HG03439 (cell line): Measurements from ENCODE around the gene RSKR.
"Not testable (repeated sequence)": the region's sequence is repeated elsewhere in the genome, so short reads cannot be mapped to it uniquely, and the experiment has no call there.

Experiments used
- ATAC-seq: cut with Tn5 transposase; IDR thresholded peaks from one replicate; pipeline ENCODE4 v1.9.1; 2021; ENCODE audit warnings: mild to moderate bottlenecking, moderate library complexity; ENCODE audit not compliant: unreplicated experiment

The RSKR gene

DNA sequence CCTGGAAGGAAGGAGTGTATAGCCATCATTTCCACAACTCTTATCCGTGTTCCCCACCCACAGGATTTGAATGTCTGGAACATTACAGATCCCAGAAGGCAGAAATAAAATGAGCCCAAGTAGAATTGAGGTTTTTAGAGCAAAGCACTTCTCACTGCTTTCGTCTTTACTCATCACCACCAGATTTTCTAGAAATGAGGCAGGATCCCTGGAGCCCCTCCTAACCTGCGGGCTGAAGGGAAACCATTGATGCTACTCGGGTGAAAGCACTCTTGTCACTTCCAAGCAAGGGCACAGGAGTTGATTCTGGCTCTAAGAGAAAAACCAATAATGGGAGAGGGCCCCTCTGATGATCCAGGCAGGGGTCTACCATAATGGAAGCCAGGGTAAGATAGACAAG, 34.5 kb downstream of the RSKR start:
- no peak for ATAC-seq

DNA sequence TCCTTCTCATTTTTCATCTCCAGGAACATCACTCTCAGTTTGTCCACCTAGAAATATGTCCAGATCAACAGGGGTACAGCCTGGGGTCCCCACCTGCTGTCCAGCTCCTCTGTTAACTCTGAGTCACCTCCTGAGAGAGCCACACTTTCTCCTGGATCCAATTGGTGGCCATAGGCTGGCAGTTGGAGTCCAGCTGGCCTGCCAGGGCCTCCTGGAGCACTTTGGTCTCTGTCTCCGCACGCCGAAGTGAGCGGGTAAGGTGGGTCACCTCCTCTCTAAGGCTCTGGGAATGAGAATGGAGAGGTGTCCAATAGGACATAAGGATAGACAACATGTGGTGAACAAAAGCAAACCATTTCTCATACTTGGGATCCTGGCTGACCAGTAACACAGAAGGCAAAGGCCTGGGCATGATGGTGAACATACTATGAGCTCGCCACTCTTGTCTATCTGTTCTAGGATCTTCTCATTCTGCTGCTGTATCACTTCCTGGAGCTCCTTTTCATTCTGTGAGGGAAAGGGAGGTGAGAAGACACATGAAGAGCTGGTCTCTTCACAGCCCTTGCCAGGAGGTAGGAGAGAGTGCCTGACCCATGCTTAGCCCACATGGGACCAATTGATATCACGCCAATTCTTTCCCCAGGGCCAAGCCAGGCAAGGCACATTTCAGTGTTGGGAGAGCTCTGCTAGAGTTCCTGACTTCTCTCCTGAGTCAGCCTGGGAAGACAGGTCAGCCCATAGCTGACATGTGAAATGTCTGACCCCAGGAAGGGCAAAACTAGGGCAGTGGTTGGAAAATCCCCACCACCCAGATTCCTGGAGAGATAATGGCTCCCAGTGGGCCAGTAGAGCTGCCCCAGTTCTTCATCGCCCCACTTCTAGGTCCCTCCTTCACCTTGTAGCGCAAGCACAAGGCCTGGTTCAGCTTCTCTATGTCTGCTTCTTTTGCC, 35.5 kb downstream of the RSKR start:
- ATAC-seq = no peak

DNA sequence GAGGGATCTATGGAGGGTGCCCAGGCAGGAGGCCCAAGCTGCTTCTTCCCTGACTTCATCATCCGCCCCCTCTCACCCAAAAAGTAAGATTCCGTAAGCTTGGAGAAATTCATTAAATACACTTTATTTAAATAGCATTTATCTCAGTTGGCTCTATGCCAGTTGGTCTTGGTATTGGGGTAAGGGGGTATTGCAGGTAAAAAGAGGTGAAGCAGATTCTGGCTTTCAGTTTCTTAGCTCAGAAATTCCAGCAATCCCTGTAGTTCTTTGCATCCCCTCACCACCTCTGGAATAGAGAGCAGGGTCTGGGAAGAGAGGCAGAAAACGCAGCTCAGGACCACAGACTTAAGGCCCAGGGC, 36.5 kb downstream of the RSKR start:
- no peak for ATAC-seq

DNA sequence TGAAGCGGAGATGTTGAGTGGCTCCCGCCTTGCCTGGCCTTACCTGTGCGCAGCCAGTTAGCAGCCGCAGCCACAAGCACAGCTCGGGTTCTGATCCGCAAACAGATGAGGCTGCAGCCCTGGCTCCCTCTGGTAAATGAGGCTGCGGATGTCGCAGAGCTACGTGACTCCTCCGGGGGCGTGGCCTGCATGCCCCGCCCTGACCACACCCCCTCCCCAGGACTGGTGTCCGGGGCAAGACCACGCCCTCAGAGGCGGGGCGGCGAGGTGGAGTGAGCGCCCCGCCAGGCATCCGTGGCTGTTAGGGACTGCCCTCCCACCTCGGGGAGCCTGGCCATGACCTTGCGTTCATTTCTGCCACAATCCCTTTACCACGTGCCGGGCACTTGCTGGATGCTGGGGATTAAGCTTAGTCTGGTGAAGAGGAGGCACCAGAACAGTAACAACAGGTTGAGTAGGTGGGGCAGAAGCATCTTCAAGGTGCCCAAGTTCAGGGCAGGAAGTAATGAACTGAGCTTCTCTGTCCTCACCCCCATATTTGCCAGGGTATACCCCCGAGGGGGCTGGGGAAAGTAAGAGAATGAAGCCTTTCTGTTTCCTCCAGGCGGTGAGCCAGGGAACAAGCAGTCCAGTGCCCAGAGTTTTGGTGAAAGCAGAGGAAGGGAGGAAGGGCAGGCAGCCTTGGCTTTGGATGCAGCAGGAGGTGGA, 37.1 kb downstream of the RSKR start, which contains the start of gene ALDOC:
ALDOC (minus strand) TSS at position 138 of the 708 bp plus-strand sequence. CDS start 1,363 bp downstream, outside the sequence.
- ATAC-seq = peak; percentile 76

DNA sequence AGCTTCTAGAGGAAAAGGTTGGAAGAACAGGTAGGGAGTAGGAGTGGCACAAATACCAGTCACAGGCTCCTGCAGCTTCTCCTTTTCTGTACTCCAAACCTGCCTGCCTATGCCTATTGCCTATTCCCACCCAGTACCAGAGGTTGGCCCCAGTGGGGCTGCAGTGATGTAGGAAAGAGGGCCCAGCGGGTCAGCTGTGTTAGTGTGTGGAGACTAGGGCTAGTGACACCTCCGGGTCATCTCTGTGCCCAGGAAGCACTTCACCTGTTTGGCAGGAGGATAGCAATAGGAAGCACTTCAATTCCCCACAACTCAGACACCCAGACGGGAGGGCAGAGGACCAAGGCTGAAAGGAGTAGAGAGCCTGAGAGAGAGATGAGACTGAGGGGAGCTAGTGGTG, 38.0 kb downstream of the RSKR start:
- not testable (repeated sequence) for ATAC-seq

DNA sequence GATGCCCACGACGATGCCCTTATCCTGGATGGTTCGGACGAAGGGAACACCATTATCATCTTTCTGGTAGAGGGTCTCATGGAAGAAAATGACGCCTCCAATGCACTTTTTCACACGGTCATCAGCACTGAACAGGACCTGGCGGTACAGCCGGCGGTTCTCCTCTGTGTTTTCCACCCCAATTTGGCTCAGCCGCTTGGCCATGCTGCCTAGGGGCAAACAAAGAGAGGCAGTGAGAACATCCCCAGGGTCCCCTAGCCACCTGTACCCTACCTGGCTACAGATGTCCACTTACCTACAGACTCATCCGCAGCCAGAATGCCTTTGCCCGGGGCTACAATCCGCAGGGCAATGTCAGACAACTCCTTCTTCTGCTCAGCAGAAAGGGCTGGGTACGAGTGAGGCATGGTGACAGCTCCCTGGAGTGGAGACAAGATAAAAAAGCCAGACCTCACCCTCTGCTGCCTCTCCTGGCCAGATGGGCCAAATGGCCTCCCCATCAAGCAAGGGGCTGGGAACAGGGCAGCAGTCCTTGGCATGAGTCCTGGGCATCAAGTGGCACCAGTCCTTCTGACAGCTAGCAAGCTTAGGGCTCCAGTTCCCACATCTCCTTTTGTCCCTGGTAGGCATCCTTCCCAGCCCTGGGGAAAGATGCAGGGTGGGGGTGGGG, 38.7 kb downstream of the RSKR start:
- no peak for ATAC-seq

DNA sequence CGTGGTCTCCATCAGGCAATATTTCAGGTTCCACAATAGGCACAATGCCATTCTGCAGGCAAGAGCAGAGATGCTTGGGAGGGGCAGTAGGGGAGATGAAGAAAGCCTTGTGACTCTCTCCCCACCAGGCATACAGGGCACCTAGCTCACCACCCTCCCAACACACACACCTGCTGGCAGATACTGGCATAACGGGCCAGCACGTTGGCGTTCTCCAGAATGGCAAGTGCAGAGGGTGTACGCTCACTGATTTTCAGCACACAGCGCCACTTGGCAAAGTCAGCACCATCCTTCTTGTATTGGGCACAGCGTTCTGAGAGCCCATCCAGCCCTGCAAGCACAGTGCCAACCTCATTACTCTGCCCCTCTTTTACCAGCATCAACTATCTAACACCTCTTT, 39.5 kb downstream of the RSKR start:
- ATAC-seq = no peak

DNA sequence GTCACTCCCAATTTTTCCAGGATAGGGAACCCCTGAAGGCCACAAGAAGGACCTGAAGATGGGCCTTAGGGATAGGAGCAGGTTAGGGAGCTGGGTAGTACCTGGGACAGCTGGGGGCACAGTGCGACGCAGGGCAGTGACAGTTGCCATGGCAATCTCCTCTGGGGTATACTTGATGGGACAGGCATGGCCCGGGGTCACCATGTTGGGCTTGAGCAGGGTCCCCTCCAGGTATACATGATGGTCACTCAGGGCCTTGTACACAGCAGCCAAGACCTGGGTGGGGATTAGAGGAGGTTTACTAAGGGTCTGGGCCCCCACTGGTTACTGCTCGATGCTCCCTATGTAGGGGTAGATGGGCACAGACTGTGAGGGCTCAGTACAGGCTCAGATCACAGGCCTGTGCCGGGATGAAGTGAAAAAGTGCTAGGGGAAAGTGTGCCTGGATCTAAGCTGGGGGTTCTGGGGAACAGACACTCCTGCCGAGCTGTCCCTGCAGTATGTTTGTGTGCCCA, 40.0 kb downstream of the RSKR start:
- no peak for ATAC-seq

DNA sequence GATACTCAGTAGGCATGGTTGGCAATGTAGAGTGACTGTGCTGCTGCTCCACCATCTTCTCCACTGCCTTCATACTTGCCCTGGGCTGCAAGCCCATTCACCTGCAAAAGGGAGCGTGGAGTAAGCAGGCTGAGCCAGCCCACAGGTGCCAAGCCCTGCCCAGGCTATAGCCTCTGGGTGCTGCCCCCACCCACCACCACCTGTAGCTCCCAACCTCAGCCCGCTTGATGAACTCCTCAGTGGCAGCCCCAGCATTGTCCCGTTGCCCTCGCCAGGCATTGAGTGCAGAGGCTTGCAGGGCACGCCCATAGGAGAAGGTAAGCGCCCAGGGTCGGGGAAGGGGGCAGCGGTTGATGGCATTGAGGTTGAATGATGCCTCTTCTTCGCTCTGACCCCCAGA, 40.5 kb downstream of the RSKR start:
- ATAC-seq = no peak

DNA sequence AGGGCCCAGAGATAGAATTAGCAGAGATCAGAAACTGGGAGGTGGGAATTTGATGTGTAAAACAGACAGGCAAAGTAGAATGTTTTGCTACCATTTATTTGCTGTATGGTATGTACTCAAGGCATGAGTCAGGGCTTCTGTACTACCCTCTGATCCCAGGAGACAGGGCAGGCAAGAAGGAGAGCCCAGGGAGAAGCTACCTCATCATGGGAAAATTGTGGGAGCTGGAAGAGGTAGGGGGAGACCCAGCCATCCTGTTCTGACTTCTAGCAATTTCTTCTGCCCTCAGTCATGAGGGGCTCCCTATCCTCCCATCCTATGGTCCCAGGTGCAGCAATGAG, 41.0 kb downstream of the RSKR start:
- no peak for ATAC-seq

DNA sequence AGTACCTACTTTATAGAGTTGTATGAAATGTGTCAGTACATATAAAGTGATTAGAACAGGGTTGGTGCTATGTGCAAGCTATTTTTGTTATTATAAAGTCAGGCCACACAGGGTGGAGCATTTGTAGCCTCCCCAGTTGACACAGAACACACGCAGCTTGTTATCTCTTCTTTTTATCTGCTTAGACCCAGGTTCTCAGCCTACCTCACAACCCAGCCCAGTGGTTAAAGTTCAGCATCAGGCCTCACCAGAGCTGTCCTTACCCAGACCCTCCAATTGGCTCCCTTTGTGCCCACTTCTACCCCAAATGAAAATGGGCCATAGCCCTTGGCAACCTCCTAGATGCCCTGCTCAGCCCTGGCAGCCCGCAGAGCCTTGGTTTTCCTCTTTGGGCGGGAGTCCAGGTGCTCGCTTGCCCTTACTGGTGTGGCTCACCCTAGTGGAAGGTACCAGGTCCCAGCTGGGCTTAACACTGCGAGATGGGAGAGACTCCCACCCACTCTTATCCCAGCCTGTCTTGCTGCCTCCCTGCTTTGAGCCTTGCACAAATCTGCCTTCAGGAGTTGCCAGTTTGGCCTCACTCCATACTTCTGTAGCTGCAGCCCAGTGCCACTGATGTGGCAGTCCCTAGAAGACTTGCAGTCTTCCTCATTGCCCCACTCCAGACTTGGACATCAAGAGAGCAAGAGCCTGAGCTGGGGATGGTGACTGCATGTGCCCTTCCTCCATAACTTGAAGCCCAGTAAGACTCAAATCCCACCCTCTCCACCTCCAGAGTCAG, 41.5 kb downstream of the RSKR start:
- no peak for ATAC-seq

DNA sequence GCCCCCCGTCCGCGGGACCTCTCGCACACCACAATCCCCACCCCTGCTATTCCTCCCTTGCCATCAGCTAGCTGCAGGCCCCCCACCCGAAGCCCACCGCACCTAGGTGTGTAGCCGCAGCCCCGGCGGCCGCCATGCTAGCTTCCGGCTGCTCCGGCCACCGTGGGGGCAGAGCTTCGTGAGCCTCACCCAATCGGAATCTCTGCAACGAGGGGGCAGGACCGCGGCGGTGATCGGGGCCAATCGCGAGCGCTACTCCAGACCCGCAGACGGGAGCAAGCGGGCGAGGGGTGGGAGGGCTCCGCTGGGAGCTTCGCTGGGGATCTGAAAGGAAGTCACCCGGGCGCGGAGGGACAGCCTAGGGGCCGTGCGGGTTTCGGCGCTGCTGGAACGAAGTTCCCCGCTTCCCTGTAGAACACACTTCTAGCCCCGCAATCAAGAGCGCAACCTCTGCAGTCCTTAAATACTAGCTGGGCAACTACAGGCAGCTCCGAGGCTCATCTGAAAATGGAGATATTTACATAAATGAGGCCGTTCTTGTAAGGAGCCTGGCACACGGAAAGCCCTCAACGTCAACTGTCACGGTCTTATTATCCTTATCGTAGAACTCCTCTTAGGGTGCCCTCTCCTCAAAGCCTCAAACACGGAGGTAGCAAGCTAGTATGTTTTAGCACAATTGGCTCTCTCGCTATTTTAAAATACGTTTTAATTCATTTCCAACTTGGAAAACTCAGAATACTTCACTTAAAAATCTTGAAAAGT, 42.4 kb downstream of the RSKR start, which contains the start of gene PIGS:
PIGS (minus strand) TSS at position 164 of the 762 bp plus-strand sequence; CDS start at position 136, 28 bp downstream.
- ATAC-seq = peak; percentile 70

DNA sequence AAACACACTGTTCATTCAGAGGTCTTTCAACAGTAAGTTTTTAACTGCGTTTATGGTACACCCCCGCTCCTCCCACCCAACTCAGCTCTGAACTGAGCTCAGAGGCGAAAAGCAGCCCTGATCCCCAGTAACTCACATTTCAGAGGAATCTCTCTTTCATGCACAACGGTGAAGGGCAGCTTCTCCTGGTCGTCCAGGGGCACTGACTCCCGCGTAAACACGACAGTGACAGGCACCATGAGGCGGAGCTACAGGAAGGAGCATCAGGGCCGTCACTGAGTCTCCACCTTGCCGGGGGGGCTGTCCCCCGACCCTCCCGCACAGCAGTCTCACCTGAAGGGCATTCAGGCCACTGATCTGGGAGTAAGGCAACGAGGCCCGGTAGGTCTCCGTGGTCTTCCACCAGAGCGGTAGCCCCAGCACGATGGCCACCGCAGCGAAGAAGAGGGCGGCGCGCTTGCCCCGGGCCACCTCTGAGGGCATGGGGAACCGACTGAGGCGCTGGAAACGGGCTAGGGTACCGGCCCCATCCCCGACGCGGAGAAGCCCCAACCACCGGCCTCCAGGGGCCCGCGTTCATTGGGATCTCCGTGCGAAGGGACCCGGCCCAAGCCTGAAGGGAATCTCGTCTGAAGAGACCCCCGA, 43.1 kb downstream of the RSKR start:
- peak; percentile 30 for ATAC-seq

DNA sequence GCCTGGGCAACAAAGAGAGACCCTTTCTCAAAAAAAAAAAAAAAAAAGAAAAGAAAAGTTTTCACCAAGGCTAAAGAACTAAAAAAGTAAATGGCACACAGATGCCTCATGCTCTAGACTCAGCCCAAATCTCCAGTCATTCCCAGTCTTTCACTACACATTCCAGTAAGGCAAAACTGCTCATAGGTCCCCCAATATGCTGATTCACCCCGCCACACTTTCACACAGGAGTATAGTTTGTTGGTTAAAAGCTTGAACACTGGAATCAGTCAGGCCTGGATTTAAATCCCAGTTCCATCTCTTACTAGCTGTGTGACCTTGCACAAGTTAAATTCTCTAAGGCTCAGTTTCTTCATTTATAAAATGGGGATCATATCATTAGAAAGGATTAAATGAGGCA, 44.5 kb downstream of the RSKR start:
- ATAC-seq = no peak

DNA sequence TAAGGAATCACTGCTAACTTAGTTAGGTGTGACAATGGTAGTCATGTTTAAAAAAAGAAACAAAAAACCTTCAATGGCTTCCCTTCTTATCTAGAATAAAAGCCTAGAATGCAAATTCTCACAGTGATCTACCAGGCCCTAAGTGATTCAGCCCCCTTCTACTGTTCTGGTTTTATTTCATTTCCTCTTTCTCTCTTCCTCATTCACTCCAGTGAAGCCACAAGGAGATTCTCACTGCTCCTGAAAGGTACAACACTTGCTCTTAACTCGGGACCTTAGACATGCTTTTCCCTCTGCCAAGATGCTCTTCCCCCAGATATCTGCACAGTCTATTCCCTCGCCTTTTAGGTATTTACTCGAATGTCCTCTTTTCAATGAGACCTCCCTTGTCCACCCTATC, 46.4 kb downstream of the RSKR start:
- ATAC-seq = no peak

DNA sequence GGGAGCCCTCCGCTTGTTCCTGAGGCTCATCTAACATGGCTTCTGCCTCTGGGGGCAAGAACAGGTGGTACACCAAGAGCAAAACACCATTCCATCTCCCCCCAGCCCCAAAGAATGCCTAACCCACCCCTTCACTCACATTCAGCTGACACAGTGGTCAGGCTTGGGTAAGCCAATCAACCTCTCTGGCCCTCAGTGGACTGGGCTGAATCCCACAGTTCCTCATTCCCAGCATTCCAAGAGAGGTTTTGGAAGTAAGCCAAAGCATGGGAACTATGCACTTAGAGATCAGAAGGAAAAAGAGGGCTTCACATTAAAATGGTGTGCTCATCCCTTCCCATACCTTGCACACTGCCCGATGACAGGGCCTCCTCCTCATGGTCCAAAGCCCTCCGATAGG, 50.5 kb downstream of the RSKR start:
- ATAC-seq = no peak
